SHP77 (cell line): ENCODE results near the gene VAV1.
A peak's percentile ranks its signal among the peaks of the same experiment; 100 is the strongest.

Source experiments
- DNase-seq, 2 experiments: peaks; one replicate each; lab custom pipeline; 2025; lab: John Stamatoyannopoulos, UW

The VAV1 gene, protein sequence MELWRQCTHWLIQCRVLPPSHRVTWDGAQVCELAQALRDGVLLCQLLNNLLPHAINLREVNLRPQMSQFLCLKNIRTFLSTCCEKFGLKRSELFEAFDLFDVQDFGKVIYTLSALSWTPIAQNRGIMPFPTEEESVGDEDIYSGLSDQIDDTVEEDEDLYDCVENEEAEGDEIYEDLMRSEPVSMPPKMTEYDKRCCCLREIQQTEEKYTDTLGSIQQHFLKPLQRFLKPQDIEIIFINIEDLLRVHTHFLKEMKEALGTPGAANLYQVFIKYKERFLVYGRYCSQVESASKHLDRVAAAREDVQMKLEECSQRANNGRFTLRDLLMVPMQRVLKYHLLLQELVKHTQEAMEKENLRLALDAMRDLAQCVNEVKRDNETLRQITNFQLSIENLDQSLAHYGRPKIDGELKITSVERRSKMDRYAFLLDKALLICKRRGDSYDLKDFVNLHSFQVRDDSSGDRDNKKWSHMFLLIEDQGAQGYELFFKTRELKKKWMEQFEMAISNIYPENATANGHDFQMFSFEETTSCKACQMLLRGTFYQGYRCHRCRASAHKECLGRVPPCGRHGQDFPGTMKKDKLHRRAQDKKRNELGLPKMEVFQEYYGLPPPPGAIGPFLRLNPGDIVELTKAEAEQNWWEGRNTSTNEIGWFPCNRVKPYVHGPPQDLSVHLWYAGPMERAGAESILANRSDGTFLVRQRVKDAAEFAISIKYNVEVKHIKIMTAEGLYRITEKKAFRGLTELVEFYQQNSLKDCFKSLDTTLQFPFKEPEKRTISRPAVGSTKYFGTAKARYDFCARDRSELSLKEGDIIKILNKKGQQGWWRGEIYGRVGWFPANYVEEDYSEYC

GRCh38 chr19:6772028-6772865 is at the start of gene VAV1:
Gene VAV1, plus strand, starts transcription at chr19:6772708. Its CDS starts 100 bp downstream, at chr19:6772808.
- DNase-seq, result no peak

DNA sequence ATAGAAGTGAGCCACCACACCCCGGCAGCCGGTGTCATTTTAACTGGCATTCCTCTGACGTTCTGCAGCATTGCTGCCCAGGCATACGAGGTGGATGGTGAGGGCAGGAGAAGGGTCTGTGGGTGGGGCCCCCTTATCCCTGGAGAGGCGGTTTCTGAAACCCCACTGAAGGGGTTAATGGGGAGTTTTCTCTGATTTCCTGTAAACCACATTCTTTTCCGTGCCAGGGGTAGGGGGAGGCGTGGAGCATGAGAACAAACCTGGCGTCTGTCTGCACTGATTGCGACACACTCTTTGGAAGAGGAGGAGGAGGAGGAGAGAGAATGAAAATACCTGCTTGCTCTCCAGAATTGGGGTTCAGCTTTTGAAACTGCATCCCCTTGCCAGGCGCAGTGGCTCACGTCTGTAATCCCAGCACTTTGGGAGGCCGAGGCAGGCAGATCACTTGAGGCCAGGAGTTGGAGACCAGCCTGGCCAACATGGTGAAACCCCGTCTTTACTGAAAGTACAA is 49.3 kb upstream of the VAV1 start:
- DNase-seq, result no peak

DNA sequence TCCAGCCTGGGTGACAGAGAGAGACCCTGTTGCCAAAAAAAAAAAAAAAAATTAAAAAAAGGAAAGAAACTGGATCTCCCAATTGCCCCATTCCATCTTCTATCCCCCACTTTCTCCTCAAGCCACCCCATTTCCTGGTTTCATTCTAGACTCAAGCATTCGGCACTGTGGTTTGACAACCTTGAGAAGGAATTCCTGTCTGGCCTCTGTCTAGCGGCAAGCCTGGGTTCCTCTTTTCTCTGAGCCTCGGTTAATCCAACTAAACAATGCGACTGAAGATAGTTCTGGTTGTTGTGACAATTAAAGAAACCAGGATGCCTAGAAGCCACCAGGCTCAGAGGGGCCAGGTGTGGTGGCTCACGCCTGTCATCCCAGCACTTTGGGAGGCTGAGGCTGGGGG is 48.8 kb upstream of the VAV1 start:
- no peak for DNase-seq

DNA sequence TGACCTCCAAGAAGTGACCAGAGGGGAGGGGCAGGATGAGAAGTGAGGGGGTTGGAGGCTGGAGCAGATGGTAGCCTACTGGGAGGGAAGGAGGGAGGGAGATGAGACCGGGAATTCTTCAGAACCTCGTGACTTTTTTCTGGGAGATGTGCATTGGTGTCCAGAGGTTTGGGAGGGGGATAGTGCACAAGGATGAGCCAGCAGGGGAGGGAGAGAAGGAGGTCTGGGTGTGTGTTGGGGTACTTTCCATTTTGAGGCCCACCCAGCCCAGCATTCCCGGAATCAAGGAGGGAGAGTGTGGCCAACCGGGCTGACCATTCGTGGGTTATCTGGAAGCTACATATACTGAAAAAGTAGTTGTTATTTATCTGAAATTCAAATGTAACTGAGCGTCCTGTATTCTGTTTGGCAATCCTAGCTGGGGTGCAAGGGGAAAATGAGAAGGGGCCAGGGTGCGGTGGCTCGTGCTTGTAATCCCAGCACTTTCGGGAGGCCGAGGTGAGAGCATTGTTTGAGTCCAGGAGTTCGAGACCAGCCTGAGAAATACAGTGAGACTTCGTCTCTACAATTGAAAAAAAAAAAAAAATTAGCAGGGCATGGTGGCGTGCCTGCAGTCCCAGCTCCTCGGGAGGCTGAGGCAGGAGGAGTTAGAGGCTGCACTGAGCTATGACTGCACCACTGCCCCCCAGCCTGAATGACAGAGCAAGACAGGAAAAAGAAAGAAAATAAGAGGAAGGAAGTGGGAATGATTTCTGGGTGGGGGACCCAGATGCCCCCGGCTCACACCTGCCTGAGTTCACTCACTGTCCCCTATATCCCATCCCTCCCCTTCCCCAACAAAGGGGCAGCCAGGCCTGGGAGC is 47.6 kb upstream of the VAV1 start:
- DNase-seq, result no peak

DNA sequence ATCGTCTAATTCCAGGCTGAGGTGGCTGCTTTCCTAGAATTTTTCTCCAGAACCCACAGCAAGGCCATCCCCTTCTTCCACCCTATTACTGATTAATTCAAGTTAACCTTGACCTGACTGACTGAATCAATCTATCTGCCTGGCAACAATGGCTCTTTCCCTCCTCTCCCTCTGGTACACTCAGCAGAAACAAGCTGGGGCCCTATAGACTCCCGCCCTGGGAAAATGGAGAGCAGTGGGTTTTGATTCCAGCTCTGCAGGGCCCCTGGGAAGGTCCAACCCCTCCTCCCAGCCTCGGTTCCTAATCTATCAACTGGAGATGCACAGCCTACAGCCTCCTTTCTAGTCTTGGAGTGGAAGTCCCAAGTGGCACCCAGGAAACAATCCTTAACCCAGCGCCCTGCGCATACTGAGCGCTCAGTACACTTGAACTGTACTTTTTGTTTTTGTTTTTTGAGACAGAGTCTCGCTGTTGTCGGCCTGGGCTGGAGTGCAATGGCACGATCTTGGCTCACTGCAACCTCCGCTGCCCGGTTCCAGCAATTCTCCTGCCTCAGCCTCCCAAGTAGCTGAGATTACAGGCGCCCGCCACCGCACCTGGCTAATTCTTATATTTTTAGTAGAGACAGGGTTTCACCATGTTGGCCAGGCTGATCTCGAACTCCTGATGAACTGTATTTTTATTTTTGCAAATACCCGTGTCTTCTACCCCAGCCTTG is 46.8 kb upstream of the VAV1 start:
- no peak for DNase-seq

DNA sequence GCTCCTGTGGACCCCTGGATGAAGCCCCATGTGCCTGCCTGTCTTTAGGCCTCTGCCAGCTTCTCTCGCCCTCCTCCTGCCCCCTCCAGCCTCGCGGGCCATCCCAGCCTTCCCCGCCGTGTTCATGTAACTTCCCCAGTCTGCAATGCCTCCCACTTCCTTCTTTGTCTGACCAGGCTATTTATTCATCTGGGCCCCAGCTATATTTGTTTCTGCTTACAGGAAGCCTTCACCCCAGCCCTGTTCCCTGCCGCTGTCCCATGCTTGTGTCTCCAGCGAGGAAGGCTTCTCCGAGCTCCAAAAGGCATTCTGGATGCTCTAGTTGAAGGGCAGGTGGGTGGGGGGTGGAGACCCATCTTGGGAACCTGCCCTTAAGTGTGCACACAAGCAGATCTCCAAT is 44.2 kb upstream of the VAV1 start:
- no peak for DNase-seq

- DNase-seq, result no peak
These were observed 42.8 kb upstream of the VAV1 start for GRCh38 chr19:6729573-6730152.

DNA sequence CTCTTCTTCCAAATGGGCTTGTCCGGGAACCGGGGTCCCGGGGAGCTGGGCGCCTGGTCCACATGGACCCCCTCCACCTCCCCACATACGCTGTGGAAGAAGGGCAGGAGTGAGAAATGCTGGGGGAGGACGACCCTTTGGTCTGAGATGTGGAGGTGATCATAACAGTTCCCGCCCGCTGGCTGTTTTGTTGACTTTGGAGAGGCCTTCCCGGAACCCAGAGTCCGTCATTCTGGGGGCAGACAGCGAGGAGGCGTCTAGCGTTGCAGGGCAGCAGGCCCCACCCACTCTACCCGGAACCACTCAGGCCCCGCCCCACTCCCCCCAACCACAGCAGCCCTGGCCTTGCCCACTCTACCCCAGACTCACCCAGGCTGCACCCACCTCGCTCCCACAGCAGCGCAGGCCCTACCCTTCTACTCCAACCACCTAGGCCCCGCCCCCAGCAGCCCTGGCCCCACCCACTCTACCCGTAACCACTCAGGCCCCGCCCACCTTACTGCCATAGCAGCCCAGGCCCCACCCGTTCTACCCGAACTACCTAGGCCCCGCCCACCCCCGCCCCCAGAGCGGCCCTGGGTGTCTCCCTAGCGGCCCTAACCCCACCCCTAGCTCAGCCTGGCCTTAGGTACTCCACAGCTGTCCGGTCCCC is 42.2 kb upstream of the VAV1 start:
- DNase-seq, result peak; percentile 79 to 93

GRCh38 chr19:6730941-6731670 is 41.4 kb upstream of the VAV1 start:
- DNase-seq, result no peak

DNA sequence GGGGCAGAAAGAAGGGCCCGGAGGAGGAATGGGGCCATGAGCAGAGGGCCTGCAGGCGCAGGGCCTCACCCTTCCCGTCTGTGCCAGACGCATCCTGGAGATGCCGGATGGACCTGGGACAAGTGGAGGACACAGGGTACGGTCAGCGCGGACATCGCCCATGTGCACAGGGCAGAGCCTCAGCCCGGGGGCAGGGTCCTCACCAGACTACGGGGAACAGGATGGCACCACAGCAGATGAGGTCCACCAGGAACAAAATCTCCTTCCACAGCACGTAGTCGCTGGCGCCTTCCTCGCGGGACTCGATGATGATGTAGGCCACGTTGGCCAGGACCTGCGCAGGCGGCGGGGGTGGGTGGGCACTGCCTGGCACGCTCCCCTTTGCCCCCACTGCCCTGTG is 40.7 kb upstream of the VAV1 start:
- DNase-seq, result no peak

- DNase-seq, result no peak
These were observed 39.6 kb upstream of the VAV1 start for GRCh38 chr19:6732803-6733337.

GRCh38 chr19:6733338-6734095 is 39.0 kb upstream of the VAV1 start:
- no peak for DNase-seq

- DNase-seq, result no peak
These were observed 38.3 kb upstream of the VAV1 start for GRCh38 chr19:6734096-6734696.

- peak in 1 of 2 experiments; percentile 25 for DNase-seq
These were observed 37.2 kb upstream of the VAV1 start for GRCh38 chr19:6735181-6735911.

DNA sequence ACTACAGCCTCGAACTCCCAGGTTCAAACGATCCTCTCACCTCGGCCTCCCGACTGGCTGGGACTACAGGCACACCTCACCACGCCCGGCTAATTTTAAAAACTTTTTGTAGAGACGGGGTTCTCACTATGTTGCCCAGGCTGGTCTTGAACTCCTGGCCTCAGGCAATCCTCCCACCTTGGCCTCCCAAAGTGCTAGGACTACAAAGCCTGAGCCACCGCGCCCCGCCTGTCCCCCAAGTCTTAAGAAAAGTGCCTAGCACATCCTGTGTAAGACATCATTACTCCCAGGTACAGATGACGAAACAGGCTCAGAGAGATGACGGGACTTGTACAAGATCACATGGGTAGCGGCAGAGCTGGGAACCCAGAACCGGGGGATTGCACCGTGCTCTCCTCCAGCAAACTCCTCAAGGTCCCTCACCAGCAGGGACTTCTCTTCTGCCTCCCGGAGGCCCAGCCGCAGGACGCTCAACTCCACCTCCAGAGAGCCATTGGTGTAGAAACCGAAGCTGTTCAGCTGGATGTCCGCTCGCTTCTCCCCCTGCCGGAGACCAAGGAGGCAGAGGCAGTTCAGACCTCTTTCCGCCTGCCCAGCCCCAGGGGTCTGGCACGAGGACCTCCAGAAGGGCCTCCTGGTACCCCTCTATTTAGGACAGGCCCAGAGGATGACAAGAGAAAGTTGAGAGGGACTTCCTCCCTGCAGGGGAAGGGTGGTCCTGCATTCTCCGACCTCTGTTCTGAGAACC is 36.2 kb upstream of the VAV1 start:
- peak; percentile 60 to 82 for DNase-seq

DNA sequence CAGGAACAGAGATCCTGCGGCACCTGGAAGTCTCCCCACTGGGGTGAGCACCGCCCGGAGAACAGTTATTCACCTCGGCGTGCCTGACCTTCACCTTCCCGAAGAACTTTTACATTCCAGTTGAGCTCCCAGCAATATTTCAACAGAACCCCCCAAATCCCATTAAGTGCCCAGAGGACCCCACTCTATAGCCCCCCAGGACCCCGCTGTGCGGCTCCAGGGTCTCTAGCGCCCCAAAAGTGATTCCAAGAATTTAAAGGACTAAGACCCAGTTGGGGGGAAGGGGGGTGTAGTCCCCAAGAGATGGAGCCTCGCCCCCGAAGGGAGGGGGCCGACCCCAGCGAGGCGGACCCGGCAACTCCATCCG is 35.6 kb upstream of the VAV1 start:
- no peak for DNase-seq
